DND-41 (cell line): Measurements from ENCODE around the gene THEM4.

Experiments used
- CTCF ChIP-seq: IDR thresholded peaks from 2 replicates; pipeline ENCODE4 v1.5.1; 2012; ENCODE audit warnings: borderline replicate concordance, low read length, moderate library complexity, mild to moderate bottlenecking; ENCODE audit not compliant: poor library complexity, severe bottlenecking; ENCODE audit errors: extremely low read depth
- EZH2 ChIP-seq: IDR thresholded peaks from 3 replicates; pipeline ENCODE4 v1.6.1; 2012; ENCODE audit warnings: borderline replicate concordance, low read depth, mild to moderate bottlenecking, moderate library complexity, low read length, inconsistent platforms; ENCODE audit not compliant: severe bottlenecking

GRCh38 chr1:151909167-151910149 lies at the start of gene THEM4:
- TF ChIP-seq CTCF (no peak), EZH2 (no peak)
